ENCODE measurements around the gene OR52W1.

The OR52W1 gene

GRCh38 chr11:6233984-6234386 lies 35.0 kb downstream of the OR52W1 start:
- H3K9ac ChIP-seq (ENCODE audit: low read length) = peak overlapping the region; percentile 89
- H3K4me3 ChIP-seq (ENCODE audit: low read depth, low read length, poor library complexity, severe bottlenecking) = peak overlapping the region; percentile 93
- peaks cover 32% of the 10 kb centered on the region for H3K4me1 ChIP-seq (ENCODE audit: insufficient read depth, low read length, severe bottlenecking)
- no peak overlapping the region; the same call in 1 of the 2 replicates for H2AFZ ChIP-seq (ENCODE audit: low read length)
- H3F3A ChIP-seq (ENCODE audit: insufficient read depth, low read length) = no peaks in the 10 kb centered on the region
- H3K27ac ChIP-seq (ENCODE audit: low read depth, low read length, poor library complexity, severe bottlenecking) = no peak overlapping the region
- TF ChIP-seq EZH2 (IDR thresholded peaks at IDR 0.05; ENCODE audit: borderline replicate concordance, low read length) = no peak
- TF ChIP-seq CTCF (IDR thresholded peaks at IDR 0.05; ENCODE audit: low read length) = no peak
- no peaks in the 10 kb centered on the region for H3K9me3 ChIP-seq (ENCODE audit: low read length)
- no peaks in the 10 kb centered on the region for H3K27me3 ChIP-seq (ENCODE audit: insufficient read depth, low read length)
- no peaks in the 10 kb centered on the region for H3K9me2 ChIP-seq (ENCODE audit: low read depth, low read length)
- H3K36me3 ChIP-seq (ENCODE audit: insufficient read depth, low read length) = no peaks in the 10 kb centered on the region
- peaks cover 20% of the 10 kb centered on the region for H3K79me2 ChIP-seq (ENCODE audit: insufficient read depth, low read length)
- H4K20me1 ChIP-seq (ENCODE audit: insufficient read depth, low read length) = no peaks in the 10 kb centered on the region
- peak overlapping the region; percentile 94 for H3K4me2 ChIP-seq (ENCODE audit: low read length)

- peak within 1 kb of the TSS; percentile 89 for H3K9ac ChIP-seq (ENCODE audit: low read length)
- no peaks in the 10 kb centered on the region for H3F3A ChIP-seq (ENCODE audit: insufficient read depth, low read length)
- no peaks in the 10 kb centered on the region for H4K20me1 ChIP-seq (ENCODE audit: insufficient read depth, low read length)
- peaks cover 15% of the 10 kb centered on the region for H3K79me2 ChIP-seq (ENCODE audit: insufficient read depth, low read length)
- H3K9me2 ChIP-seq (ENCODE audit: low read depth, low read length) = no peaks in the 10 kb centered on the region
- peak within 1 kb of the TSS; percentile 94 for H3K4me2 ChIP-seq (ENCODE audit: low read length)
- no peaks in the 10 kb centered on the region for H3K36me3 ChIP-seq (ENCODE audit: insufficient read depth, low read length)
- no peaks in the 10 kb centered on the region for H3K27me3 ChIP-seq (ENCODE audit: insufficient read depth, low read length)
- no peak within 1 kb of the TSS for H3K27ac ChIP-seq (ENCODE audit: low read depth, low read length, poor library complexity, severe bottlenecking)
- peaks cover 32% of the 10 kb centered on the region for H3K4me1 ChIP-seq (ENCODE audit: insufficient read depth, low read length, severe bottlenecking)
- H2AFZ ChIP-seq (ENCODE audit: low read length) = peak within 1 kb of the TSS; percentile 77; the same call in 1 of the 2 replicates
- TF ChIP-seq EZH2 (IDR thresholded peaks at IDR 0.05; ENCODE audit: borderline replicate concordance, low read length) = no peak
- TF ChIP-seq CTCF (IDR thresholded peaks at IDR 0.05; ENCODE audit: low read length) = no peak
- H3K9me3 ChIP-seq (ENCODE audit: low read length) = no peaks in the 10 kb centered on the region
- peak within 1 kb of the TSS; percentile 93 for H3K4me3 ChIP-seq (ENCODE audit: low read depth, low read length, poor library complexity, severe bottlenecking)
Measured at GRCh38 chr11:6234387-6235107, 35.5 kb downstream of the OR52W1 start, which contains the start of gene FHIP1B. Gene FHIP1B, minus strand, starts transcription at chr11:6234636. Its CDS starts 10,120 bp downstream, at chr11:6224516.

GRCh38 chr11:6237266-6237665 lies 38.2 kb downstream of the OR52W1 start:
- Histone ChIP-seq H3K4me1 (ENCODE audit: insufficient read depth, low read length, severe bottlenecking) (peaks cover 21% of the 10 kb centered on the region), H3K4me3 (ENCODE audit: low read depth, low read length, poor library complexity, severe bottlenecking) (no peak overlapping the region), H3K4me2 (ENCODE audit: low read length) (no peak overlapping the region), H2AFZ (ENCODE audit: low read length) (no peak overlapping the region), H3K27me3 (ENCODE audit: insufficient read depth, low read length) (no peaks in the 10 kb centered on the region), H3K9ac (ENCODE audit: low read length) (no peak overlapping the region), H3K79me2 (ENCODE audit: insufficient read depth, low read length) (peaks cover 14% of the 10 kb centered on the region), H4K20me1 (ENCODE audit: insufficient read depth, low read length) (no peaks in the 10 kb centered on the region), H3F3A (ENCODE audit: insufficient read depth, low read length) (no peaks in the 10 kb centered on the region), H3K27ac (ENCODE audit: low read depth, low read length, poor library complexity, severe bottlenecking) (no peak overlapping the region), H3K36me3 (ENCODE audit: insufficient read depth, low read length) (no peaks in the 10 kb centered on the region), H3K9me2 (ENCODE audit: low read depth, low read length) (no peaks in the 10 kb centered on the region), H3K9me3 (ENCODE audit: low read length) (no peaks in the 10 kb centered on the region)
- TF ChIP-seq CTCF (IDR thresholded peaks at IDR 0.05; ENCODE audit: low read length) (no peak), EZH2 (IDR thresholded peaks at IDR 0.05; ENCODE audit: borderline replicate concordance, low read length) (no peak)
